Tibial nerve (tissue), 3 donors: Measurements from ENCODE around the gene EIF5A2.

Experiments used
- CTCF ChIP-seq, 5 experiments: fragments of 200-600 bp in 3 of 5; fragments of 450-650 bp in 2 of 5; sonication (generic) in 3 of 5; IDR thresholded peaks; one replicate each; pipeline ENCODE4 v1.5.1; 2016 to 2019; ENCODE audit warnings: antibody characterized with exemption in 5 of 5, mild to moderate bottlenecking in 3 of 5, moderate library complexity in 2 of 5
- POLR2A ChIP-seq, 2 donors: fragments of 450-650 bp; IDR thresholded peaks; one replicate each; pipeline ENCODE4 v1.6.1; 2017; ENCODE audit warnings: antibody characterized with exemption in 2 of 2, mild to moderate bottlenecking in 2 of 2, moderate library complexity in 2 of 2

- TF ChIP-seq POLR2A (IDR thresholded peaks at IDR 0.05) (no peak), CTCF (IDR thresholded peaks at IDR 0.05) (no peak)
Measured at GRCh38 chr3:170889132-170889531, 19.3 kb downstream of the EIF5A2 start.
